Measurements from ENCODE around the gene MINDY4.

The MINDY4 gene

GRCh38 chr7:30740417-30741181 is 30.6 kb upstream of the MINDY4 start:
- H3K4me3 ChIP-seq: no peak overlapping the region
- no peak overlapping the region for H3K27ac ChIP-seq
- TF ChIP-seq CTCF (IDR thresholded peaks at IDR 0.05): peak; percentile 97
- DNase-seq (ENCODE audit: low spot score): no peak

GRCh38 chr7:30741289-30741688 is 29.9 kb upstream of the MINDY4 start:
- no peak overlapping the region for H3K4me3 ChIP-seq
- H3K27ac ChIP-seq: no peak overlapping the region
- no peak for DNase-seq (ENCODE audit: low spot score)
- no peak for TF ChIP-seq CTCF (IDR thresholded peaks at IDR 0.05)

GRCh38 chr7:30743371-30744074 is 27.7 kb upstream of the MINDY4 start:
- no peak overlapping the region for H3K27ac ChIP-seq
- H3K4me3 ChIP-seq: no peak overlapping the region
- TF ChIP-seq CTCF (IDR thresholded peaks at IDR 0.05): no peak
- DNase-seq (ENCODE audit: low spot score): no peak

- H3K27ac ChIP-seq: no peak overlapping the region
- no peak for DNase-seq (ENCODE audit: low spot score)
- no peak overlapping the region for H3K4me3 ChIP-seq
- TF ChIP-seq CTCF (IDR thresholded peaks at IDR 0.05): no peak
These were observed 27.2 kb upstream of the MINDY4 start for GRCh38 chr7:30744075-30744417.

GRCh38 chr7:30745261-30745941 is 25.8 kb upstream of the MINDY4 start:
- no peak for DNase-seq (ENCODE audit: low spot score)

GRCh38 chr7:30750010-30750409 is 21.2 kb upstream of the MINDY4 start:
- TF ChIP-seq CTCF (IDR thresholded peaks at IDR 0.05): no peak
- DNase-seq (ENCODE audit: low spot score): no peak
- H3K27ac ChIP-seq: peak overlapping the region; percentile 75 to 94

More at GRCh38 chr7:30745261-30745941, 25.8 kb upstream of the MINDY4 start:
- Histone ChIP-seq H3K27ac (no peak overlapping the region), H3K4me3 (no peak overlapping the region)
- no peak for TF ChIP-seq CTCF (IDR thresholded peaks at IDR 0.05)

More at GRCh38 chr7:30750010-30750409, 21.2 kb upstream of the MINDY4 start:
- no peak overlapping the region for H3K4me3 ChIP-seq

Data from coronary artery (tissue), 2 donors.